ENCODE data around the gene RIN1. TPM values are rescaled to one million over a fixed set of nuclear protein-coding genes. Genes with fewer than 3 reads are reported as not detected.

RIN1 gene
- total and polyA plus RNA-seq, 2 experiments from 2014 or later: 2.5 to 8.2 TPM

DNA sequence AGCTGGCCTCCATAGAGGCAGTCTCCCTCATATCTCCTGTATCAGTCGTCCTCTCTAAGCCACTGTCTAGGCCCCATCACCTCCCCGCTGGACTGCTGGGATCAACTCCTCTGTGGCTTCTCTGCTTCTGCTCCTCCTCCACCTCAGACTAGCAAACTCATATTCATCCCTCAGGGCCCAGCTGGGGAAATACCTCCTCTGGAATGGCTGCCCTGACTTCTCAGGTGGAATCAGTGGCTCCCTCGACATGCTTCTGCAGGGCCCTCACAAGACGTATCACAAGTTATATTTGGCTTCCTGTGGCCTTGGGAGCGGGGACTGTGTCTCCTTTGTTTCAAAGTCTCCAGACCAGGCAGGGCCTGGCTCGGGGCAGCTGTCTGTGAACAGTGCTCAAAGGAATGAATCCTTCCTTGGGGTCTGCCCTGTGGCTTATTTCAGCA, 25.3 kb upstream of the RIN1 start:
- peak; percentile 57; the same call in 1 of the 2 replicates for TF ChIP-seq POLR2AphosphoS5 (IDR thresholded peaks at IDR 0.05; ENCODE audit: low read depth)
- TF ChIP-seq, protein P1, sequence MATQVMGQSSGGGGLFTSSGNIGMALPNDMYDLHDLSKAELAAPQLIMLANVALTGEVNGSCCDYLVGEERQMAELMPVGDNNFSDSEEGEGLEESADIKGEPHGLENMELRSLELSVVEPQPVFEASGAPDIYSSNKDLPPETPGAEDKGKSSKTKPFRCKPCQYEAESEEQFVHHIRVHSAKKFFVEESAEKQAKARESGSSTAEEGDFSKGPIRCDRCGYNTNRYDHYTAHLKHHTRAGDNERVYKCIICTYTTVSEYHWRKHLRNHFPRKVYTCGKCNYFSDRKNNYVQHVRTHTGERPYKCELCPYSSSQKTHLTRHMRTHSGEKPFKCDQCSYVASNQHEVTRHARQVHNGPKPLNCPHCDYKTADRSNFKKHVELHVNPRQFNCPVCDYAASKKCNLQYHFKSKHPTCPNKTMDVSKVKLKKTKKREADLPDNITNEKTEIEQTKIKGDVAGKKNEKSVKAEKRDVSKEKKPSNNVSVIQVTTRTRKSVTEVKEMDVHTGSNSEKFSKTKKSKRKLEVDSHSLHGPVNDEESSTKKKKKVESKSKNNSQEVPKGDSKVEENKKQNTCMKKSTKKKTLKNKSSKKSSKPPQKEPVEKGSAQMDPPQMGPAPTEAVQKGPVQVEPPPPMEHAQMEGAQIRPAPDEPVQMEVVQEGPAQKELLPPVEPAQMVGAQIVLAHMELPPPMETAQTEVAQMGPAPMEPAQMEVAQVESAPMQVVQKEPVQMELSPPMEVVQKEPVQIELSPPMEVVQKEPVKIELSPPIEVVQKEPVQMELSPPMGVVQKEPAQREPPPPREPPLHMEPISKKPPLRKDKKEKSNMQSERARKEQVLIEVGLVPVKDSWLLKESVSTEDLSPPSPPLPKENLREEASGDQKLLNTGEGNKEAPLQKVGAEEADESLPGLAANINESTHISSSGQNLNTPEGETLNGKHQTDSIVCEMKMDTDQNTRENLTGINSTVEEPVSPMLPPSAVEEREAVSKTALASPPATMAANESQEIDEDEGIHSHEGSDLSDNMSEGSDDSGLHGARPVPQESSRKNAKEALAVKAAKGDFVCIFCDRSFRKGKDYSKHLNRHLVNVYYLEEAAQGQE (IDR thresholded peaks at IDR 0.05; ENCODE audit: unreplicated experiment): no peak
- H3K36me3 Mint-ChIP-seq (ENCODE audit: low read depth): peaks cover 50% of the 10 kb centered on the region
- DNase-seq (ENCODE audit: low spot score) (no peak), ATAC-seq (no peak)
- no peaks in the 10 kb centered on the region for H3K9me2 ChIP-seq (ENCODE audit: insufficient read depth)
- no peak overlapping the region for H3K27ac Mint-ChIP-seq
- no peak overlapping the region for H2AFZ ChIP-seq
- peaks cover 8% of the 10 kb centered on the region for H4K20me1 ChIP-seq (replicated peaks; ENCODE audit: insufficient read depth)
- H3K27me3 Mint-ChIP-seq (ENCODE audit: insufficient read depth, low read depth, poor library complexity): peaks cover 27% of the 10 kb centered on the region
- H3K27ac ChIP-seq (ENCODE audit: low read depth): peak overlapping the region; percentile 74
- peaks cover 7% of the 10 kb centered on the region for H3K4me1 Mint-ChIP-seq
- H3K4me3 ChIP-seq: no peak overlapping the region
- H3K4me3 Mint-ChIP-seq: no peak overlapping the region
- H3K79me2 ChIP-seq (replicated peaks; ENCODE audit: insufficient read depth): no peaks in the 10 kb centered on the region
- H3K4me2 ChIP-seq: no peak overlapping the region
- H3K36me3 ChIP-seq (ENCODE audit: insufficient read depth): peaks cover 8% of the 10 kb centered on the region; the same call in 1 of the 2 replicates
- no peaks in the 10 kb centered on the region; the same call in 2 of the 3 replicates for H3K9me3 Mint-ChIP-seq
- peaks cover 6% of the 10 kb centered on the region; the same call in 1 of the 2 replicates for H3K4me1 ChIP-seq (ENCODE audit: insufficient read depth)
- no peaks in the 10 kb centered on the region for H3K27me3 ChIP-seq (ENCODE audit: insufficient read depth)
- H3F3A ChIP-seq (replicated peaks; ENCODE audit: low read depth): peaks cover 41% of the 10 kb centered on the region; the same call in 1 of the 2 replicates

DNA sequence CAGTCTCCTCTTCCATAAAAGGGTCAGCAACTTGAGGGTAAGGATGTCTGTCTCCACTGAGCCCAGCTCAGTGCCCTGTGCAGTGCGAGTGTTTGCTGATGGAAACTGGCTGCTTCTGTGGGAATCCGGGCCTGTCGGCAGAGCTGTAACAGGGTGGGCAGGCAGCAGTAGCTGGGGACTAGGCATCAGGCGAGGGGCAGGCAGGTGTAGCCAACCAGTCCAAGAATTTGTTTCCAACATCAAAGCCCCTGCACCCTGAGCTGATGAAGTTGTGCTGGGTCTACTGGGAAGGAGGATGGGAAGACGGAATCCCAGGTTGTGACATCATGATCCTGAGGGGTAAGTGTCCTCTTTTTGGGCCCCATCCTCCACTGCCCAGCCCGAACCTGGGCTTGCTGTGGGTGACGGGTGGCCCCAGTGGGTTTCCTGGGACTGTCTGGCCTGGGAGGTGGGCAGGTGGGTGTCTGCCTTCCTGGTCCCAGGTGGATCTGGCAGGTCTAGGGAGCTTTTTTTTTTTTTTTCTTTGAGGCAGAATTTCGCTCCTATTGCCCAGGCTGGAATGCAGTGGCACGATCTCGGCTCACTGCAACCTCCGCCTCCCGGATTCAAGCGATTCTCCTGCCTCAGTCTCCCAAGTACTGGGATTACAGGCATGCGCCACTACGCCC, 24.3 kb upstream of the RIN1 start:
- peaks cover 38% of the 10 kb centered on the region; the same call in 1 of the 2 replicates for H3F3A ChIP-seq (replicated peaks; ENCODE audit: low read depth)
- H3K27me3 ChIP-seq (ENCODE audit: insufficient read depth): no peaks in the 10 kb centered on the region
- H3K27ac ChIP-seq (ENCODE audit: low read depth): peak overlapping the region; percentile 74
- peaks cover 6% of the 10 kb centered on the region; the same call in 1 of the 2 replicates for H3K4me1 ChIP-seq (ENCODE audit: insufficient read depth)
- peaks cover 8% of the 10 kb centered on the region for H4K20me1 ChIP-seq (replicated peaks; ENCODE audit: insufficient read depth)
- no peak overlapping the region; the same call in 1 of the 2 replicates for H3K27ac Mint-ChIP-seq
- no peak overlapping the region for H2AFZ ChIP-seq
- H3K27me3 Mint-ChIP-seq (ENCODE audit: insufficient read depth, low read depth, poor library complexity): peaks cover 27% of the 10 kb centered on the region
- no peak overlapping the region for H3K4me3 ChIP-seq
- H3K4me3 Mint-ChIP-seq: no peak overlapping the region
- DNase-seq (ENCODE audit: low spot score) (no peak), ATAC-seq (no peak)
- H3K9me2 ChIP-seq (ENCODE audit: insufficient read depth): no peaks in the 10 kb centered on the region
- H3K79me2 ChIP-seq (replicated peaks; ENCODE audit: insufficient read depth): no peaks in the 10 kb centered on the region
- H3K4me2 ChIP-seq: no peak overlapping the region
- TF ChIP-seq CREB1 (CRISPR knock-in tag; IDR thresholded peaks at IDR 0.05; ENCODE audit: low read depth) (no peak), EZH2phosphoT487 (IDR thresholded peaks at IDR 0.05; ENCODE audit: unreplicated experiment) (no peak)
- TF ChIP-seq, protein P1 (IDR thresholded peaks at IDR 0.05; ENCODE audit: unreplicated experiment): no peak
- H3K4me1 Mint-ChIP-seq: peaks cover 7% of the 10 kb centered on the region
- H3K9me3 Mint-ChIP-seq: no peaks in the 10 kb centered on the region; the same call in 2 of the 3 replicates
- peaks cover 8% of the 10 kb centered on the region; the same call in 1 of the 2 replicates for H3K36me3 ChIP-seq (ENCODE audit: insufficient read depth)
- H3K36me3 Mint-ChIP-seq (ENCODE audit: low read depth): peaks cover 42% of the 10 kb centered on the region
